GM19455 (cell line): ENCODE results near the gene S1PR5.

Experiments used
- ATAC-seq: cut with Tn5 transposase; IDR thresholded peaks from one replicate; pipeline ENCODE4 v1.9.1; 2021; ENCODE audit not compliant: unreplicated experiment

S1PR5 gene

GRCh38 chr19:10473192-10473591 lies 44.1 kb downstream of the S1PR5 start:
- ATAC-seq, result no peak

- ATAC-seq, result no peak
These were observed 45.3 kb downstream of the S1PR5 start for GRCh38 chr19:10471909-10472308.

- ATAC-seq, result no peak
These were observed 49.1 kb downstream of the S1PR5 start for GRCh38 chr19:10468133-10468532.

GRCh38 chr19:10467104-10467706 lies 50.0 kb downstream of the S1PR5 start:
- ATAC-seq, result no peak

- no peak for ATAC-seq
These were observed 52.8 kb downstream of the S1PR5 start for GRCh38 chr19:10464456-10464855.
